K562 (cell line): Measurements from ENCODE around the gene NME8. TPM values are rescaled to one million over a fixed set of nuclear protein-coding genes. Genes with fewer than 3 reads are reported as not detected.

Source experiments
- ATAC-seq: fragments of 200-7000 bp; cut with Tn5 transposase; 3 replicates; pipeline ENCODE4 v1.9.1; 2020; ENCODE audit warnings: moderate library complexity
- BruUV-seq: library from RNA; stranded (reverse); fragments of 400-500 nt; replicated peaks from 2 replicates; lab custom pipeline; 2021; lab: Mats Ljungman, UMichigan
- CTCF ChIA-PET: fragments of 300-600 bp; formaldehyde crosslinking; extraction: SDS; loops from one replicate; lab custom pipeline; 2021; ENCODE audit warnings: low intra/inter-chr PET ratio; lab: Yijun Ruan, JAX
- POLR2A ChIA-PET: fragments of 300-600, 350-650 bp; sonication (Branson Sonifier 250); formaldehyde crosslinking; extraction: SDS; loops from one replicate; lab custom pipeline; 2021; ENCODE audit warnings: antibody characterized with exemption, inconsistent platforms; lab: Yijun Ruan, JAX
- DNase-seq, 4 experiments: peaks; one replicate each; pipeline versions ENCODE4 v3.0.0 to v3.0.0-alpha.2; 2011 to 2018; ENCODE audit warnings: low spot score in 3 of 4, mixed read lengths in 3 of 4; ENCODE audit errors: extremely low read depth in 1 of 4
- FAIRE-seq: peaks from 2 replicates; lab custom pipeline; 2011; peaks lifted over from hg19 to GRCh38; lab: Jason Lieb, UNC
- H2AFZ ChIP-seq: 2 replicates; pipeline ENCODE4 v1.6.0; 2011; ENCODE audit warnings: low read depth, low read length, control low read depth, inconsistent platforms
- H3K27ac ChIP-seq: fragments of 200-600 bp; 3 replicates; pipeline ENCODE4 v1.8.0; 2011; ENCODE audit warnings: low read depth, mild to moderate bottlenecking, control low read depth, inconsistent platforms, low read length, moderate library complexity, mixed read lengths; ENCODE audit errors: extremely low read depth
- H3K27me3 ChIP-seq, 2 experiments: fragments of 300-600 bp in 1 of 2; 2 replicates in 1 of 2; 3 replicates in 1 of 2; pipeline versions ENCODE4 v1.6.0 to v1.8.0; 2011; ENCODE audit warnings: inconsistent platforms in 2 of 2, low read length in 2 of 2, mild to moderate bottlenecking in 1 of 2, mixed read lengths in 1 of 2, moderate library complexity in 1 of 2; ENCODE audit not compliant: control insufficient read depth in 2 of 2, insufficient read depth in 2 of 2
- H3K36me3 ChIP-seq: fragments of 300-600 bp; 3 replicates; pipeline ENCODE4 v1.8.0; 2011; ENCODE audit warnings: mild to moderate bottlenecking, low read length, inconsistent platforms; ENCODE audit not compliant: control insufficient read depth, insufficient read depth
- H3K4me1 ChIP-seq, 2 experiments: fragments of 200-600 bp in 1 of 2; replicated peaks in 1 of 2; 2 replicates in 1 of 2; 3 replicates in 1 of 2; pipeline versions ENCODE4 v1.5.1 to v1.8.0; 2011; ENCODE audit warnings: inconsistent platforms in 2 of 2, low read length in 2 of 2, mild to moderate bottlenecking in 1 of 2, mixed read lengths in 1 of 2, moderate library complexity in 1 of 2; ENCODE audit not compliant: control insufficient read depth in 2 of 2, insufficient read depth in 2 of 2
- H3K4me2 ChIP-seq: 2 replicates; pipeline ENCODE4 v1.6.1; 2011; ENCODE audit warnings: low read length, control low read depth, inconsistent platforms, mixed read lengths; ENCODE audit not compliant: insufficient read depth
- H3K4me3 ChIP-seq: fragments of 200-600 bp; sonication (generic), shearing (Covaris generic); 2 replicates; pipeline ENCODE4 v1.5.1; 2016; ENCODE audit warnings: control low read depth, inconsistent platforms
- H3K79me2 ChIP-seq: fragments of 200-600 bp; 3 replicates; pipeline ENCODE4 v1.8.0; 2011; ENCODE audit warnings: low read length, inconsistent platforms; ENCODE audit not compliant: control insufficient read depth, insufficient read depth
- H3K9ac ChIP-seq, 2 experiments: 2 replicates each; pipeline versions ENCODE4 v1.6.0 to v1.6.1; 2011; ENCODE audit warnings: low read depth in 2 of 2, low read length in 2 of 2, control low read depth in 1 of 2, inconsistent platforms in 1 of 2, mild to moderate bottlenecking in 1 of 2, mixed read lengths in 1 of 2; ENCODE audit not compliant: insufficient read depth in 1 of 2
- H3K9me1 ChIP-seq: one replicate; pipeline ENCODE4 v1.6.0; 2011; ENCODE audit warnings: inconsistent platforms, mild to moderate bottlenecking, low read length, moderate library complexity; ENCODE audit not compliant: control insufficient read depth, insufficient read depth
- H3K9me3 ChIP-seq: replicated peaks from 2 replicates; pipeline ENCODE4 v1.5.1; 2011; ENCODE audit warnings: low read depth, low read length, inconsistent platforms; ENCODE audit not compliant: control insufficient read depth, insufficient read depth
- H4K20me1 ChIP-seq: replicated peaks from 2 replicates; pipeline ENCODE4 v1.6.1; 2011; ENCODE audit warnings: low read length, inconsistent platforms, mixed read lengths; ENCODE audit not compliant: control insufficient read depth, insufficient read depth
- RAD21 ChIP-seq, 2 experiments: fragments of 250-450 bp in 1 of 2; fragments of 450-650 bp in 1 of 2; sonication (Bioruptor Pico) in 1 of 2; formaldehyde crosslinking in 1 of 2; IDR thresholded peaks in 1 of 2; conservative IDR thresholded peaks in 1 of 2; 2 replicates each; pipeline versions ENCODE4 v1.4.0 to v1.8.0; 2020 to 2022; ENCODE audit warnings: mild to moderate bottlenecking in 2 of 2, moderate library complexity in 1 of 2
- STAG1 ChIP-seq: sonication (generic); formaldehyde crosslinking; IDR thresholded peaks from 2 replicates; pipeline ENCODE4 v1.5.0; 2020; ENCODE audit warnings: missing genetic modification reagents, borderline replicate concordance
- WGBS: fragments of 100-300 bp; shearing (Covaris generic); methylation state at CpG from one replicate; pipeline ENCODE4 v1.1.6; 2016; ENCODE audit warnings: low coverage, mixed read lengths; ENCODE audit not compliant: insufficient coverage; ENCODE audit errors: missing lambda C conversion rate; 5-methylcytosine and 5-hydroxymethylcytosine counted together
- in situ Hi-C: fragments of 300-500 bp; cut with MboI; formaldehyde crosslinking; loops from 4 replicates; pipeline ENCODE4 v1.15.0; 2018; ENCODE audit warnings: inconsistent platforms, mixed read lengths
- intact Hi-C: fragments of 100-400 bp; cut with micrococcal nuclease; formaldehyde crosslinking; loops from 2 replicates; pipeline ENCODE4 v1.14.2; 2022
- polyA plus RNA-seq, 8 experiments: library from polyadenylated mRNA; depleted of rRNA in 4 of 8; stranded (reverse) in 5 of 8; unstranded in 3 of 8; fragments of >200 nt; fragmentation: Nextera tagmentation in 2 of 8; fragmentation: Illumina TruSeq in 1 of 8; extraction: Ambion mirVana in 2 of 8; extraction: Trizol in 1 of 8; gene quantifications; 2 replicates each; pipeline versions ENCODE4 v1.2.1 to v1.2.3, GENCODE V29; 2011 to 2014; ENCODE audit warnings: inconsistent platforms in 1 of 8, missing spikeins in 1 of 8
- total RNA-seq, 7 experiments: library from RNA; depleted of rRNA in 6 of 7; stranded (reverse); fragments of >200 nt in 6 of 7; fragmentation: Illumina TruSeq in 2 of 7; extraction: Trizol in 2 of 7; gene quantifications; 2 replicates each; pipeline versions ENCODE4 v1.2.1 to v1.2.3, GENCODE V29; 2011 to 2021; ENCODE audit warnings: low replicate concordance in 1 of 7
- TF ChIP-seq, protein P1 (sequence below), 3 experiments: IDR thresholded peaks in 2 of 3; conservative IDR thresholded peaks in 1 of 3; 2 replicates each; pipeline ENCODE4 v1.5.1; 2011 to 2012; ENCODE audit warnings: low read length in 3 of 3, mild to moderate bottlenecking in 3 of 3, control low read depth in 2 of 3, improper control_type of control experiment in 1 of 3, inconsistent platforms in 1 of 3, low read depth in 1 of 3, mixed read lengths in 1 of 3, moderate library complexity in 1 of 3; ENCODE audit not compliant: insufficient read depth in 2 of 3

The NME8 gene
- total and polyA plus RNA-seq, 9 of the 15 experiments (the other 6 are each of a cell fraction or from before 2014, with no cell fraction given), result not detected

DNA sequence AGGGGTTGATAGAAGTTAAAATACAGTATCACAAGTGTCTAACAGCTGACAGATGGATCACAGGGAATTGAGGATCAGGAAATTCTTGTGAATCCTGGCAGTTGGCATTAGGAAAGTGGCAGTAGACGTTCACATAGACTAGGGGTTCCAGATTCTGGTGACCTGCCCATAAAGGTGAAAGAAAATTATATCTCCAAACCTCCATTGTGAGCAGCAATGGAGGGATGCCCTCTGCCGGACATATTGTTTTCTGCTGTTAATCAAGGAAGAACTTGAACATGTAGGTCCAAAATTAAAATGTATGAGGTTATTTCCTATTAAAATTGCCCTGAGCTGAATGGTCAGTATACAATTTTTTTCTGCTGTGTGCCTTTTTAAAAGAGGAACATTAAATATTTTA is 5.1 kb downstream of the NME8 start:
- ChIA-PET CTCF (interaction anchor here (0.8 kb wide), 1 partner anchor 645 kb away, joined by 3 read pairs; no protein-coding TSS in a partner anchor), POLR2A (no interaction called here)
- 0% methylated on average over 2 of the region's 2 CpGs for WGBS
- peaks cover 0 to 6% of the 10 kb centered on the region in 2 experiments; a peak in 2 of 5 replicates for H3K27me3 ChIP-seq
- H3K79me2 ChIP-seq, result no peaks in the 10 kb centered on the region
- H3K9ac ChIP-seq, result no peak overlapping the region
- H3K9me1 ChIP-seq, result no peaks in the 10 kb centered on the region
- peak; percentile 16 to 33 (median 28) for DNase-seq
- in situ Hi-C loops (no loop called here), intact Hi-C loops (no loop called here)
- no peaks in the 10 kb centered on the region for H3K4me1 ChIP-seq
- H3K4me2 ChIP-seq, result no peak overlapping the region
- H3K27ac ChIP-seq, result no peak overlapping the region
- no peaks in the 10 kb centered on the region for H4K20me1 ChIP-seq
- no peak overlapping the region for H3K4me3 ChIP-seq
- no TSS peak for BruUV-seq
- TF ChIP-seq, protein P1, sequence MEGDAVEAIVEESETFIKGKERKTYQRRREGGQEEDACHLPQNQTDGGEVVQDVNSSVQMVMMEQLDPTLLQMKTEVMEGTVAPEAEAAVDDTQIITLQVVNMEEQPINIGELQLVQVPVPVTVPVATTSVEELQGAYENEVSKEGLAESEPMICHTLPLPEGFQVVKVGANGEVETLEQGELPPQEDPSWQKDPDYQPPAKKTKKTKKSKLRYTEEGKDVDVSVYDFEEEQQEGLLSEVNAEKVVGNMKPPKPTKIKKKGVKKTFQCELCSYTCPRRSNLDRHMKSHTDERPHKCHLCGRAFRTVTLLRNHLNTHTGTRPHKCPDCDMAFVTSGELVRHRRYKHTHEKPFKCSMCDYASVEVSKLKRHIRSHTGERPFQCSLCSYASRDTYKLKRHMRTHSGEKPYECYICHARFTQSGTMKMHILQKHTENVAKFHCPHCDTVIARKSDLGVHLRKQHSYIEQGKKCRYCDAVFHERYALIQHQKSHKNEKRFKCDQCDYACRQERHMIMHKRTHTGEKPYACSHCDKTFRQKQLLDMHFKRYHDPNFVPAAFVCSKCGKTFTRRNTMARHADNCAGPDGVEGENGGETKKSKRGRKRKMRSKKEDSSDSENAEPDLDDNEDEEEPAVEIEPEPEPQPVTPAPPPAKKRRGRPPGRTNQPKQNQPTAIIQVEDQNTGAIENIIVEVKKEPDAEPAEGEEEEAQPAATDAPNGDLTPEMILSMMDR (IDR thresholded peaks at IDR 0.05 in 2 of 3, conservative IDR thresholded peaks at IDR 0.05 in 1 of 3; ENCODE audit: insufficient read depth in 2 of 3, low read depth in 1 of 3, low read length in 3 of 3), result peak; percentile 31 to 61 (median 45); a peak in 4 of 6 replicates
- TF ChIP-seq STAG1 (no peak), RAD21 (CRISPR knock-in tag; conservative IDR thresholded peaks at IDR 0.05 in 1 of 2, IDR thresholded peaks at IDR 0.05 in 1 of 2) (peak; percentile 23 to 62; a peak in 2 of 4 replicates)
- no peak overlapping the region for H2AFZ ChIP-seq
- no peaks in the 10 kb centered on the region for H3K36me3 ChIP-seq
- H3K9me3 ChIP-seq, result no peaks in the 10 kb centered on the region
- FAIRE-seq, result no peak
- no peak for ATAC-seq
